K562 (cell line): Measurements from ENCODE around the gene MGST2. TPM values are rescaled to one million over a fixed set of nuclear protein-coding genes. Genes with fewer than 3 reads are reported as not detected.

Experiments used
- CHD4 ChIP-seq: fragments of 200-600 bp; sonication (generic); IDR thresholded peaks from 3 replicates; pipeline ENCODE4 v1.6.1; 2012; ENCODE audit warnings: low read depth, mild to moderate bottlenecking, mixed read lengths, low read length, inconsistent platforms; ENCODE audit not compliant: insufficient read depth, insufficient replicate concordance, poor library complexity, severe bottlenecking
- FOXA1 ChIP-seq: fragments of 450-650 bp; IDR thresholded peaks from 2 replicates; pipeline ENCODE4 v1.6.1; 2016; ENCODE audit warnings: mild to moderate bottlenecking, borderline replicate concordance
- GATAD2A ChIP-seq: fragments of 450-650 bp; IDR thresholded peaks from 2 replicates; pipeline ENCODE4 v1.6.1; 2017
- LARP7 ChIP-seq: fragments of 450-650 bp; IDR thresholded peaks from 2 replicates; pipeline ENCODE4 v1.6.1; 2016
- NR1H2 ChIP-seq: sonication (generic); formaldehyde crosslinking; IDR thresholded peaks from 2 replicates; pipeline ENCODE4 v1.4.0; 2020; ENCODE audit warnings: mild to moderate bottlenecking, missing genetic modification reagents
- NUFIP1 ChIP-seq: fragments of 450-650 bp; IDR thresholded peaks from 2 replicates; pipeline ENCODE4 v1.6.1; 2018; ENCODE audit not compliant: partially characterized antibody
- POU5F1 ChIP-seq: fragments of 150-350 bp; IDR thresholded peaks from 2 replicates; pipeline ENCODE4 v1.6.1; 2014; ENCODE audit warnings: borderline replicate concordance, low read length, low read depth, mild to moderate bottlenecking; ENCODE audit not compliant: partially characterized antibody
- RBFOX2 ChIP-seq: fragments of 200-400 bp; formaldehyde crosslinking; IDR thresholded peaks from 2 replicates; pipeline ENCODE4 v1.6.1; 2017; ENCODE audit warnings: low read depth, mild to moderate bottlenecking, low read length, moderate library complexity
- RBM14 ChIP-seq: fragments of 200-400 bp; formaldehyde crosslinking; IDR thresholded peaks from 2 replicates; pipeline ENCODE4 v1.6.1; 2018; ENCODE audit warnings: low read depth, mild to moderate bottlenecking, low read length, moderate library complexity, borderline replicate concordance; ENCODE audit not compliant: insufficient read depth
- RBM34 ChIP-seq: fragments of 200-400 bp; formaldehyde crosslinking; IDR thresholded peaks from 2 replicates; pipeline ENCODE4 v1.6.1; 2018; ENCODE audit warnings: low read length, borderline replicate concordance; ENCODE audit not compliant: insufficient read depth
- RFX1 ChIP-seq: fragments of 450-650 bp; IDR thresholded peaks from 2 replicates; pipeline ENCODE4 v1.6.1; 2016; ENCODE audit warnings: mild to moderate bottlenecking, moderate library complexity
- SMAD4 ChIP-seq: fragments of 250-450 bp; sonication (Bioruptor Pico); conservative IDR thresholded peaks from 2 replicates; pipeline ENCODE4 v1.8.0; 2021; ENCODE audit warnings: inconsistent platforms, mild to moderate bottlenecking, moderate library complexity
- STAT5A ChIP-seq: IDR thresholded peaks from 2 replicates; pipeline ENCODE4 v1.6.1; 2012; ENCODE audit warnings: low read length, inconsistent platforms, borderline replicate concordance
- ZC3H4 ChIP-seq: sonication (generic); formaldehyde crosslinking; IDR thresholded peaks from 2 replicates; pipeline ENCODE4 v1.9.0; 2021; ENCODE audit warnings: missing genetic modification reagents, borderline replicate concordance
- ZFP1 ChIP-seq: fragments of 450-650 bp; formaldehyde crosslinking; IDR thresholded peaks from 2 replicates; pipeline ENCODE4 v1.4.0; 2020; ENCODE audit warnings: mild to moderate bottlenecking, mixed read lengths
- ZKSCAN3 ChIP-seq: fragments of 250-450 bp; sonication (Bioruptor Pico); IDR thresholded peaks from 2 replicates; pipeline ENCODE4 v1.4.0; 2020
- ZNF134 ChIP-seq: fragments of 250-450 bp; sonication (Bioruptor Pico); conservative IDR thresholded peaks from 2 replicates; pipeline ENCODE4 v1.4.0; 2020
- ZNF311 ChIP-seq: fragments of 250-450 bp; sonication (Bioruptor Pico); IDR thresholded peaks from 2 replicates; pipeline ENCODE4 v1.4.0; 2020; ENCODE audit warnings: mild to moderate bottlenecking, moderate library complexity
- ZNF444 ChIP-seq: fragments of 250-450 bp; sonication (Bioruptor Pico); IDR thresholded peaks from 2 replicates; pipeline ENCODE4 v1.4.0; 2020; ENCODE audit warnings: mild to moderate bottlenecking, moderate library complexity
- ZNF695 ChIP-seq: fragments of 450-650 bp; formaldehyde crosslinking; IDR thresholded peaks from 2 replicates; pipeline ENCODE4 v1.4.0; 2020; ENCODE audit warnings: mild to moderate bottlenecking, moderate library complexity
- polyA plus RNA-seq, 8 experiments: library from polyadenylated mRNA; depleted of rRNA in 4 of 8; stranded (reverse) in 5 of 8; unstranded in 3 of 8; fragments of >200 nt; fragmentation: Nextera tagmentation in 2 of 8; fragmentation: Illumina TruSeq in 1 of 8; extraction: Ambion mirVana in 2 of 8; extraction: Trizol in 1 of 8; gene quantifications; 2 replicates each; pipeline versions ENCODE4 v1.2.1 to v1.2.3, GENCODE V29; 2011 to 2014; ENCODE audit warnings: inconsistent platforms in 1 of 8, missing spikeins in 1 of 8
- total RNA-seq, 7 experiments: library from RNA; depleted of rRNA in 6 of 7; stranded (reverse); fragments of >200 nt in 6 of 7; fragmentation: Illumina TruSeq in 2 of 7; extraction: Trizol in 2 of 7; gene quantifications; 2 replicates each; pipeline versions ENCODE4 v1.2.1 to v1.2.3, GENCODE V29; 2011 to 2021; ENCODE audit warnings: low replicate concordance in 1 of 7
- TF ChIP-seq, protein P1 (sequence below): conservative IDR thresholded peaks from 2 replicates; pipeline ENCODE4 v1.6.1; 2011; ENCODE audit warnings: low read depth, mild to moderate bottlenecking, low read length; ENCODE audit not compliant: control insufficient read depth
- TF ChIP-seq, protein P2 (sequence below): fragments of 450-650 bp; IDR thresholded peaks from 2 replicates; pipeline ENCODE4 v1.6.1; 2017; ENCODE audit warnings: antibody characterized with exemption
- TF ChIP-seq, protein P3 (sequence below): fragments of 250-450 bp; sonication (Bioruptor Pico); IDR thresholded peaks from 2 replicates; pipeline ENCODE4 v1.6.1; 2021; ENCODE audit warnings: mild to moderate bottlenecking
- TF ChIP-seq, protein P4 (sequence below): fragments of 450-650 bp; formaldehyde crosslinking; IDR thresholded peaks from 2 replicates; pipeline ENCODE4 v1.4.0; 2020; ENCODE audit warnings: mild to moderate bottlenecking, moderate library complexity

Gene MGST2
- total and polyA plus RNA-seq, 9 of the 15 experiments (the other 6 are each of a cell fraction or from before 2014, with no cell fraction given): 38.7 to 115 (median 84.6) TPM

DNA sequence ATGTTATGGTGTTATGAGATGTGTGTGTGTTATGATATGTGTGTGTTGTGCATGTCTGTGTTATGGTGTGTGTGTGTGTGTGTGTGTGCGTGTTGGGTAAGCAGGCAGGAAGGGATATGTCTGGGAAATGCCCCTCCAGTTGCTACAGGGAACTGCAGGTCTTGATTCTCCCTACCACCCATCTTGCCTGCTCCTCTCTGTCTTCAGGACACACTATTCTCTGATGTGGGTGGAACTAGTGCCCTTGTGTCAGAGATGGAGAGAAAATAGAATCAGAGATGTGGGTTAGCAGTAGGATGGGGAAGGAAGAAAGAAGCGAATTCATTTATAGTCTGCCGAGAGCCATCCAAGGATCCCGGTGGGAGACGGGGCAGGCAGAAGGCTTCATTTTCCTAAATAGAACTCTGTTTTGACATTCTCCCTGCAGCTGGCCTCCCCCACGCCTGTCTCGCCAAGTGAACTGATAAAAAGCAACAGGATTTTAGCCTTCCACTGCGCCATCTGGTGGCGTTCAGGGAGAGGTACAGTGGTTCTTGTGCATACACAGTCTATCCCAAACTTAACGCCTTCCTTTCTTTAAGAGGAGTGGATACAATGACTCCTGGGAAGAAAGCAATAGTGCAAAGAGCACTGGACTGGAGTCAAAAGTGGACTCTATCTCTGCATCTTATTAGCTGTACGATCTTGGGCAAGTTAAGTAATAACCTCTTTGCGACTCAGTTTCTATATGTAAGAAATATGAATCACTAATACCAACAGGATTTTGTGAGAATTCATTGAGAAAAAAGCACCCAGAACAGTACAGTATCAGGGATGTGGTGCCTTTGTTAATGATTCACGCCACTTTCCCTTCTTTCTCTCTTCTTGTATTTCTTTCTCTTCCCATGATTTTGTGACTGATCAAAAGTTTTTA lies 14.1 kb upstream of the MGST2 start (continued):
- TF ChIP-seq ZNF695 (no peak), FOXA1 (no peak), RBM14 (no peak), POU5F1 (no peak), RFX1 (no peak), ZNF134 (no peak), RBFOX2 (no peak), SMAD4 (CRISPR knock-in tag) (peak; percentile 91), ZKSCAN3 (CRISPR knock-in tag) (no peak), RBM34 (no peak), ZC3H4 (no peak), CHD4 (no peak), NR1H2 (no peak), NUFIP1 (no peak), STAT5A (peak; percentile 17; the same call in 1 of the 2 replicates), ZNF311 (no peak), GATAD2A (no peak), ZNF444 (CRISPR knock-in tag) (no peak), ZFP1 (CRISPR knock-in tag) (no peak), LARP7 (no peak)
- TF ChIP-seq, protein P1, sequence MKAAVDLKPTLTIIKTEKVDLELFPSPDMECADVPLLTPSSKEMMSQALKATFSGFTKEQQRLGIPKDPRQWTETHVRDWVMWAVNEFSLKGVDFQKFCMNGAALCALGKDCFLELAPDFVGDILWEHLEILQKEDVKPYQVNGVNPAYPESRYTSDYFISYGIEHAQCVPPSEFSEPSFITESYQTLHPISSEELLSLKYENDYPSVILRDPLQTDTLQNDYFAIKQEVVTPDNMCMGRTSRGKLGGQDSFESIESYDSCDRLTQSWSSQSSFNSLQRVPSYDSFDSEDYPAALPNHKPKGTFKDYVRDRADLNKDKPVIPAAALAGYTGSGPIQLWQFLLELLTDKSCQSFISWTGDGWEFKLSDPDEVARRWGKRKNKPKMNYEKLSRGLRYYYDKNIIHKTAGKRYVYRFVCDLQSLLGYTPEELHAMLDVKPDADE: no peak
- TF ChIP-seq, protein P2, sequence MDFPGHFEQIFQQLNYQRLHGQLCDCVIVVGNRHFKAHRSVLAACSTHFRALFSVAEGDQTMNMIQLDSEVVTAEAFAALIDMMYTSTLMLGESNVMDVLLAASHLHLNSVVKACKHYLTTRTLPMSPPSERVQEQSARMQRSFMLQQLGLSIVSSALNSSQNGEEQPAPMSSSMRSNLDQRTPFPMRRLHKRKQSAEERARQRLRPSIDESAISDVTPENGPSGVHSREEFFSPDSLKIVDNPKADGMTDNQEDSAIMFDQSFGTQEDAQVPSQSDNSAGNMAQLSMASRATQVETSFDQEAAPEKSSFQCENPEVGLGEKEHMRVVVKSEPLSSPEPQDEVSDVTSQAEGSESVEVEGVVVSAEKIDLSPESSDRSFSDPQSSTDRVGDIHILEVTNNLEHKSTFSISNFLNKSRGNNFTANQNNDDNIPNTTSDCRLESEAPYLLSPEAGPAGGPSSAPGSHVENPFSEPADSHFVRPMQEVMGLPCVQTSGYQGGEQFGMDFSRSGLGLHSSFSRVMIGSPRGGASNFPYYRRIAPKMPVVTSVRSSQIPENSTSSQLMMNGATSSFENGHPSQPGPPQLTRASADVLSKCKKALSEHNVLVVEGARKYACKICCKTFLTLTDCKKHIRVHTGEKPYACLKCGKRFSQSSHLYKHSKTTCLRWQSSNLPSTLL: no peak
- TF ChIP-seq, protein P3, sequence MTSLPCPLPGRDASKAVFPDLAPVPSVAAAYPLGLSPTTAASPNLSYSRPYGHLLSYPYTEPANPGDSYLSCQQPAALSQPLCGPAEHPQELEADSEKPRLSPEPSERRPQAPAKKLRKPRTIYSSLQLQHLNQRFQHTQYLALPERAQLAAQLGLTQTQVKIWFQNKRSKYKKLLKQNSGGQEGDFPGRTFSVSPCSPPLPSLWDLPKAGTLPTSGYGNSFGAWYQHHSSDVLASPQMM: no peak
- TF ChIP-seq, protein P4, sequence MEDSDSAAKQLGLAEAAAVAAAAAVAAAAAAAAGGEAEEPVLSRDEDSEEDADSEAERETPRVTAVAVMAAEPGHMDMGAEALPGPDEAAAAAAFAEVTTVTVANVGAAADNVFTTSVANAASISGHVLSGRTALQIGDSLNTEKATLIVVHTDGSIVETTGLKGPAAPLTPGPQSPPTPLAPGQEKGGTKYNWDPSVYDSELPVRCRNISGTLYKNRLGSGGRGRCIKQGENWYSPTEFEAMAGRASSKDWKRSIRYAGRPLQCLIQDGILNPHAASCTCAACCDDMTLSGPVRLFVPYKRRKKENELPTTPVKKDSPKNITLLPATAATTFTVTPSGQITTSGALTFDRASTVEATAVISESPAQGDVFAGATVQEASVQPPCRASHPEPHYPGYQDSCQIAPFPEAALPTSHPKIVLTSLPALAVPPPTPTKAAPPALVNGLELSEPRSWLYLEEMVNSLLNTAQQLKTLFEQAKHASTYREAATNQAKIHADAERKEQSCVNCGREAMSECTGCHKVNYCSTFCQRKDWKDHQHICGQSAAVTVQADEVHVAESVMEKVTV: peak; percentile 68
